GM21723 (cell line): Measurements from ENCODE around the gene OSBP2.

Source experiments
- ATAC-seq: cut with Tn5 transposase; IDR thresholded peaks from one replicate; pipeline ENCODE4 v1.9.1; 2021; ENCODE audit warnings: mild to moderate bottlenecking, moderate library complexity; ENCODE audit not compliant: unreplicated experiment

The OSBP2 gene

DNA sequence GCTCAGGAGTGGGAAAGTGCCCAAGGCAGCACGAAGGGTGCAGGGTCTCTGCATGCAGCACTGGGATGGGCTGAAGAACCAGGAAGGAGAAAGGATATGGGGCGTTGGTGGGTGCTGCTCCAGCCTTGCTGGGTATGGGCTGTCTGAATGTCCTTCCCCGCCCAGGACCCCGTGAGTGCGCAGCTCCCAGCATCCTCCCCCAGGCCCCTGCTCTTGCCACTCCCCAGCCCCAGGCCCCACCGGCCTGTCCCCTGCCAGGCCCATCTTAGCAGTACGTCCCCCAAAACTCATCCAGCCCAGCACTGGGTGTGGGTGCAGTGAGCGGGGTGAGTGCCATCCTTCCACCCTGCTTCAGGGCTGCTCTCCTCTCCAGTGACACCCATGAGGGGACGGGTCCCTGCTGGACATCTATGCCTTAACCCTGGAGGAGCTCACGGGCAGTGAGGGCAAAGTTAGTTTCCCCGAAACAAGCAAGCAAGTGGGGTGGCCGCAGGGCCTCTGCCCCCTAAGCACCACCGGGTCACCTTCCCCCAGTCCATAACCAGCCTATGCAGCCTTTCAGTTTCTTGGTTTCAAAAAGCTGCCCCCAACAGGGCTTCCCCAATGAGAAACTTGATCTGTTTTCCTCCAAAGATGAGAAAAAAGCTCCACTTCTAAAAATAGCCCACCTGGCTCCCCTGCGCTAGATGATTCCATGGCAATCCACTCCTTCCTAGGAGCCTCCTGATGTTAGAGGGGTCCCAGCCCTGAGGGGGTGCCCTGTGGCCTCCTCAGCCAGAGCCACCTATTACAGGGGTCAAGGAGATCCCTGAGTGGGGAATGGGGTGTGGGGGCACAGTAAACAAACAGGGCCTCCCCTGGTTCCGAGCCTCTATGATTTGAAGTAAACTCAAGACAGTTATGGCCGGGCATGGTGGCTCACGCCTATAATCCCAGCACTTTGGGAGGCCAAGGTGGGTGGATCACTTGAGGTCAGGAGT, 170.1 kb downstream of the OSBP2 start:
- no peak for ATAC-seq

DNA sequence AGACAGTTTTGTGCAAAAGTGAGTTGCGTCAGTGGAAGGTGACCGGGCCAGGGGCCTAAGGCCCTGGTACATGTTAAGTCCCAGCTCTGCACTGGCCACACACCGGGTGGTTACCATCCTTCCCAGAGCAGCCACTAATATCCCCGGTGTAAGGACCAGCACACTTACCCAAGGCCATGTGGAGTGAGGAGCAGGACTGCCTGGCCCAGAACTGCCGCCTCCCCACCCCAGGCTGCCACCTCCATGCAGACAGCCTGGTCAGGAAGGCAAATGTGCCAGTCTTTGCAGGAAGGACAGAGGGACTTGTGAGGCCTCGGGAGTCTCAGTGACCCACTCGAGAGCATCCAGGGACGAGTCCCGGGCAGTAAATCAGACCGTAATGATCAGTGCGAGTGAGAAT, 171.0 kb downstream of the OSBP2 start:
- no peak for ATAC-seq

DNA sequence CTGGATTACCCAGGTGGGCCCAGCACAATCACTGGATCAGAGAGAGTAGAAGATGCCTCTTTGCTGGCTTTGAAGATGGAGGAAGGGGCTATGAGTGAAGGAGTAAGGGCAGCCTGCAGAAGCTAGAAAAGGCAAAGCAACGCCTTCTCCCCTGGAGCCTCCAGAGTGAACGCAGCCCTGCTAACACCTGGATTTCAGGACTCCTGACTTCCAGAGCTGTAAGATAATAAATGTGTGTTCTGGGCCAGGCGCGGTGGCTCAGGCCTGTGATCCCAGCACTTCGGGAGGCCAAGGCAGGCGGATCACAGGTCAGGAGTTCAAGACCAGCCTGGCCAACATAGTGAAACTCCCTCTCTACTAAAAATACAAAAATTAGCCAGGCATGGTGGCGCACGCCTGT, 171.5 kb downstream of the OSBP2 start:
- ATAC-seq, result no peak

DNA sequence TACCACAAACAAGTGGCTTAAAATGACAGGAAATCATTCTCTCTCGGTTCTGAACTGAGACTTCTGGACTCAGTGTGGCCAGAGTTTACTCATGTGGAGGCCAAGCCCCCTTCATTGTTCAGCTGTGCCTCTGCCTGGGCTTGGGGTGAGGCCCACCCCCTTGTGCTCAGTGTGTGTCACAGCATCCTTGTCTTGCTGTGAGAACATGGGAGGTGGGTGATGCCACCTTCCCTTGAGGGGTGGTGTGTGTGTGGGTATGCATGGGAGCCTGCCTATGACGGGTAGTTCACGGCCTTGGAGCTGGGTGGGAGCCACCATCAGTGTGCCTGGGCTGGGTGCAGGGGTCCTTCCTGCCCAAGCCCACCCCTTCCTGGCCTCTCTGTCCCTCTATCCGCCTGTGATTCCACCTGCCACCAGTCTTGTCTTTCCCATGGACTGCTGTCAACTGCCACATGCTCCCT, 172.2 kb downstream of the OSBP2 start:
- no peak for ATAC-seq

DNA sequence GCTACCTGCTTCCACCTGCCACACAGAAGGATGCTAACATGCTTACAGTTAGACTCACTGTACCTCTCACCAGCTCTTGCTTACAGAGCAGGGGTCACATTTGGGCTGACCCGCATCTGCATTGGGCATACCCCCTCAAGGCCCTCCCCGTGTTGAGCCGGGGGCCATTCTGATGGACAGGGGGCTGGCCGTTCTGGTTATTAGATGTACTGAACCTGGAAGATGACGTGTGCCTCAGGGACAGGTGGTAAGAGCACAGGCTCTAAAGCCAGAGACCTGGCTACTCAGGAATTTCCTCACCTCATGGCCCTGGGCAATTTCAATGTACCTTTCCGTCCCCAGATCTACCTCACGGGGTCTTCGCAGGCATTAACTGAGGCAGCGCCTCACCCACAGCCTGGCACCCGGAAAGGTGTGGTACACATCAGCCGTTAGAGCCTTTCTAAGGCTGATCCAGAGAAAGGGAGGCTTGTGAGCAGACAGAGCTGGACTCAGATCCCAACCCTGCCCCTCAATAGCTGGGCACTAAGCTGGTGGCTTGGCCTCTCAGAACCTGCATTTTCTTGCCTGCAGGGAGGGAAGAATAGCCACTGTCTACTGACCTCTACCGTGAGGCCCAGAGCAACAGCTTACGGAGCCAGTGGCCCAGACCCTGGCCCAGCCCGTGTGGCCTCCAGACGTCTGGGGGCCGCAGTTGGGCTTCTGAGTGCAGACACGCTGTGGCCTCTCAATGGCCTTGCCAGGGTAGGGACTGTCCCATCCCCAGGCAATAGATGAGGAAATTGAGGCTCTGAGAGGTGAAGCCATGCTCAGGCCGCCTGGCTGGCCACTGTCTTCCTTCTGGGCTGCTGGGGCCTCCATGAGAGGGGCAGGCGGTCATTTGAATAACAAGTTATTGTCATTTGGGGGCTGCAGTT, 173.3 kb downstream of the OSBP2 start:
- ATAC-seq, result no peak

DNA sequence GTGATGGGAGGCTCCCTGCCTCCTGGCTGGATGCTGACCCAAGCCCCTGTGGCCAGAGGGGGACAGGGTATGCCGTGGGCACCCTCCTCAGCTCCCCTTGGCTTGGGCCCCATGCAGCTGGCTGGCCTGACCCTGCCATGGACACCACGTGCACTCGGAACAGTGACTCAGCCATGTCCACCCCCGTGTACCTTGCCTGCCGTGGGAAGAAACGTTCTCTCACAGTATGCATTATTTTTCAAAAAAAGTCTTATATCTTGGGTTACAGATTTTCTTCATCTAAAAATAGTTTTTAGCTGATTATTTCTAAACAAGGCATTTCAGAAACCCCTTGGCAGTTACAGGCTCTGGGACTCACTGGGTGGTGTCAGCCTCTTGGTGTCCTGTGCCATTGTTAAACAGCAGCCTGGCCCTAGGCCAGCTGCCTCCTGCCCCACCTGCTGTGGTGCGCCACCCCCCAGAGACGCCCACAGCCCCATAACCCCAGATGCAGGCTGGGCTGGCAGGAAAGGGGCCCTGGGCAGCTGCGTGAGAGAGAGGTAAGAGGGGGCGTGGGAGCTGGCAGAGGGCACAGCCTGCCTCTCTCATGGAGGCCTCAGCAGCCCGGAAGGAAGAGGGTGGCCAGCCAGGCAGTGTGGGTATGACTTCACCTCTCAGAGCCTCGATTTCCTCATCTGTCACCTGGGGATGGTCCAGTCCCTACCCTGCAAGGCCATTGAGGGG, 174.2 kb downstream of the OSBP2 start:
- ATAC-seq, result no peak

DNA sequence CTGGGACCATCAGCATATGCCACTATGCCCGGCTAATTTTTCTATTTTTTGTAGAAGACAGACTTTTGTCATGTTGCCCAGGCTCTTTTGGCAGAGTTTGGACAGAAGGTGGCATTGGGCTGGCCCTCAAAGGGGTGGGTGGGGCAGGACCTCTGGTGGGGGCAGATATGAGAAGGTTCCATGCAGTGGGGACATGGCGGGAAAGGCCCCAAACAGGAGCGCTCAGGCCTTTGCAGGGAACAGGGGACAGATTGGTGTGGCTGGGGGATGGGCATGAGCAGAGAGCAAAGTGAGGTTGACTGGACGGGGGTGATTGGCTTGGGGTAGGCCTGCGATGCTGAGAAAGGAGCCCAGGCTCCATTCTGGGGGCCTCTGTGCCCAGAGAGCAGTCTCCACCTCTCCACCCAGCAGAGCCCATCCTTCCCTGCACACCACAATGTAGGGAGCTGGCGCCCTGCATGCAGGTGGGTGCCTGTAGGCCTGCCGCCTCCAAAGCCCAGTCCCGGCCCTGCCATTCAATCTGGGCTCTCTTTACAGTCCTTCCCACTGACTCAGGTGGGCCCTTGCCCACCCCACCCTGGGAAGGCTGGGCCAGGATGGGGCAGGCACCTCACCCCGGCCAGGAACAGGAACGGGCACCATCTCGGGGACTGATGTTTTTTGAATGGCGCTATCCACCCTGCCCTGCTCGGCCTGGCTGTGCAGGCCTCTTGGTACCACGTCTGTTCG, 175.2 kb downstream of the OSBP2 start:
- no peak for ATAC-seq

DNA sequence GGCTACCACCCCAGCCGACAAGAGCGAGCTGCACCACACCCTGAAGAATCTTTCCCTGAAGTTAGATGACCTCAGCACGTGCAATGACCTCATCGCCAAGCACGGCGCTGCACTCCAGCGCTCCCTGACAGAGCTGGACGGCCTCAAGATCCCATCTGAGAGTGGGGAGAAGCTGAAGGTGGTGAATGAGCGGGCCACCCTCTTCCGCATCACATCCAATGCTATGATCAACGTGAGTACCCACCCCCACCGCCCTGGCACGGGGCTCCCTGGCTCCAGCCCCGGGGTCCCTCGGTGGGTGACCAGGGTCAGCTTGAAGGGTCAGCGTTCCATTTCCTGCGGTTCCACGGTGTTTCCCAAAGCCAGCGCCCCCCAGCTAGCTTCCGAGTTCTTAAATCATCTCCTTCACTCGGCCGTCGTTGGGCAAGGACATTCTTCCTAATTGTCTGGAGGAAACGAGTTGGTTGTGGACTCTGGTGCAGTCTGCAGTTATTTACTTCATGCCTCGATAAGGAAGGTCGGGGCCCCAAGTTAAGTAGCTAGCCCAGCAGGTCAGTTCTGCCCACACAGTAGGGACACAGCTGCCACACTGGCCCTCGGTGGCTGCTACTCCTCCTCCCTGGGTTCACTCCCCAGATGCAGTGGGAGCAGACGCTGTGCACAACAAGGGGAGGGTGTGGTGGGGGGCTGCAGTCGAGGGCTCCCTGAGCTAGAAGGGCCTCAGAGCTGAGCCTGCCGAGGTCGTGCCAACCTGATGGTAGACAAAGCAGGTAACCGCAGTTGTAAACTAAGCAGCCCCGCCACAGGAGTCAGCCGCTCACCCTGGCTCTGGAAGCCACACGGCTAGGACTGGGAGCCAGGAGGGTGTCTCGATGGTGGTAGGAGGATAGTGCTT, 176.0 kb downstream of the OSBP2 start:
- ATAC-seq, result no peak

DNA sequence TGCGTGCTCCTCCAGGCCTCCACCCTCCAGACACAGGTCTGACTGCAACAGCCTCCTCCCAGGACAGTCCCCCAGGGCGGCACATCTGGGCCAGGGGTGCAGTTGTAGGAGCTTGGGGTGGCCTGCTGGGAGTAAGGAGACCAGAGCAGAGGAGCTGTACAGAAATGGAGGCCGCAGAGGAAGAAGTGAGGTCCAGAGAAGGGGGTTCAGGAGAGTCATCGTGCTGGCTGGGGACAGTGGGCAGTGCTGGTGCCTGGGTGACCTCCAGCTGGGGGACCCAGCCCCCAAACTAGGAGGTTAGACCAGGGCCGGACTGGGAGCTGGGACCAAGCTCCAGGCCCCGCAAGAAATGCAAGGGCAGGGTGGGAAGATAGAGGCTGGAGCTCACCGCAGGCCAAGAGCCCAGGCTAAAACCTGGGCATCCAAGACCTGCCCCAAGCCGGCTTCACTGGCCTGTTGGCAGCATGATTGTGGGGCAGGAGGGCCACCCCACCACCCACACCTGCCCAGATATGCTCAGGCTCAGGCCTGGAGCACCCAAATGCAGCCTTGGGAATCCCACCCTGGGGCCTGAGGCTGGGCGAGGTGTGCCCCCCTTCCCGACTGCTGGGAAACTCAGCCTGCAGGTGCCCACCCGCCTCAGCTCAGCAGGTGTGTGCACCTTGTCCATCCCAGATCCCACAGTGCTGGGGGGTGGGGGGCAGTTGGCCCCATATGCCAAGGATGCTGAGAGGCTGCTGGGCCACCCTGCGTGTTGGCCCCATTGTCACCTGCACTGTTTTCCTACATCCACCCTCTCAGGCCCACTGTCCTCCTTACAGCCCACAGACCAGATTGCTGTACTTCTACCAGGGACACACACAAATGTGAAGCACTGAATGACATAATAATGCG, 177.0 kb downstream of the OSBP2 start:
- no peak for ATAC-seq

DNA sequence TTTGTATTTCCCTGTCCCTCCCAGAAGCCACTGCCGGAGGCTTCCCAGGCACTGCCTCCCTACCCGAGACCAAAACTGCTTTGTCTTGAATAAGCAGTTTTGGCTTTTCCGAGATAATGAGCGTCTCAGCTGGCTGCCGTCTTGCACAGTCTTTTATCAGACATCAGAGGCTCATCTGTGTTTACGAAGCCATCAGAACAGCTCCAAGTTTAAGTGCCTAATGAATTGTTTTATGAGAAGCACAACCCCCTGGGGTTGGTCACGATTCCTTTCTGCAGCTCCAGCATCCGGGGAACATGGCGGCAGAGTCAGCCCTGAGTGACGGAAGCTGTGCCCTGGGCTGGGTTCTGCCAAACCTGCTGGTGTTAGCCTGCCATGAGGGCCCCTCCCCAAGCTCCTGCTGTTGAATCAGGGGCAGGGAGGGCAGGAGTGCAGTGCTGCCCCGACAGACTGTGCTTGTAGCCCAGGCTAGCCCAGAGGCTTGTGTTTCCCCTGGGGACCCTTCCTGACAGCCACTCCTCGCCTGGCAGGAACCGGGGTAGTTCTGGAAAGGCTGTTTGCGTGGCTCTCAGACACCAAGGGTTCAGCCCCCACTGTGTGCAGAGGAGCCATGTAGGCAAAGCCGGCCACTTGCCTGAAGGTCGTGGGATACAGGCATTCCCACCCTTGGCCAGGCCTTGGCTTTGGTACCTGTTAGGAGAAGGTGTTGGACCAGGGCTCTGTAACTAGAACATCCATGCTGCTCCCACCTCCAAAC, 177.8 kb downstream of the OSBP2 start:
- no peak for ATAC-seq

DNA sequence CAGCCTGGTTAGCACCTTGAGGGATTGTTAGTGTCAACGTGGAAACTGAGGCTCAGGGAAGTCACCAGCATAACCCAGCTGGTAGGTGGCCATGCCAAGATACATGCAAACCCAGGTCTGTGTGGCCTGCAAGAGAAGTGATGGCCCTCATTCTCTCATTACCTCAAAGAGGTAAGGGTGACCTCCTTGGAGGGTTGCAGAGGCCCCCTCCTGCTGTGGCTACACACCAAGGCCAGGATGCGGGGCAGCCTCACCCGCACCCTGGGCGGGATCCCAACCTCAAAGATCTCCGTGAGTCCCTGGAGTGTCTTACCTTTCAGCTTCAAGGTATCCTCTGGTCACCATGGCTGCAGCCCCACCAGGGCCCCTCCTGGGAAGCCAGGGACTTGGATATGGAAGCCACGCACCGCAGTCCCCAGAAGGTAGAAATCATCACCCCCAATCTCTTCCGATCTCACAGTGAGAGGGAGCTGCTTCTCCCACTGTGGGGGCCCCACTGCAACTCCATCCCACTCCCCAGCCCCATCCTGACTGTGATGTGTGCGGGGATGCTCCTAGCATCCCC, 178.5 kb downstream of the OSBP2 start:
- ATAC-seq, result no peak

DNA sequence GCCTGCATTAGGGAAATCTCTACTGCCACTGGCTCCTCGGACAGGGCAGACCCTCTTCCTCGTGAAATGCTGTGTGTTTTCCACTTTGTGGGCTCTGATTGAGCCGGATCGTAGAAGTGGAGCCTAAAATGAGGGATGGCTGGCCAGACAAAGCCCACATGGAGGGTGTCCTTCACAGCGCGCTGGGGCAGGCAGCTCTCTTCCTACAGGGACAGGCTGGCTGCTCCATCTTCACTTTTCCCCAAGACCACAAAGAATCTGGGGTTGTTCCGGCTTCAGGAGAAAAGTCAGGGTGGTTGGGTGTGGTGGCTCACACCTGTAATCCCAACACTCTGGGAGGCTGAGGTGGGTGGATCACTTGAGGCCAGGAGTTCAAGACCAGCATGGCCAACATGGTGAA, 179.0 kb downstream of the OSBP2 start:
- ATAC-seq, result no peak

DNA sequence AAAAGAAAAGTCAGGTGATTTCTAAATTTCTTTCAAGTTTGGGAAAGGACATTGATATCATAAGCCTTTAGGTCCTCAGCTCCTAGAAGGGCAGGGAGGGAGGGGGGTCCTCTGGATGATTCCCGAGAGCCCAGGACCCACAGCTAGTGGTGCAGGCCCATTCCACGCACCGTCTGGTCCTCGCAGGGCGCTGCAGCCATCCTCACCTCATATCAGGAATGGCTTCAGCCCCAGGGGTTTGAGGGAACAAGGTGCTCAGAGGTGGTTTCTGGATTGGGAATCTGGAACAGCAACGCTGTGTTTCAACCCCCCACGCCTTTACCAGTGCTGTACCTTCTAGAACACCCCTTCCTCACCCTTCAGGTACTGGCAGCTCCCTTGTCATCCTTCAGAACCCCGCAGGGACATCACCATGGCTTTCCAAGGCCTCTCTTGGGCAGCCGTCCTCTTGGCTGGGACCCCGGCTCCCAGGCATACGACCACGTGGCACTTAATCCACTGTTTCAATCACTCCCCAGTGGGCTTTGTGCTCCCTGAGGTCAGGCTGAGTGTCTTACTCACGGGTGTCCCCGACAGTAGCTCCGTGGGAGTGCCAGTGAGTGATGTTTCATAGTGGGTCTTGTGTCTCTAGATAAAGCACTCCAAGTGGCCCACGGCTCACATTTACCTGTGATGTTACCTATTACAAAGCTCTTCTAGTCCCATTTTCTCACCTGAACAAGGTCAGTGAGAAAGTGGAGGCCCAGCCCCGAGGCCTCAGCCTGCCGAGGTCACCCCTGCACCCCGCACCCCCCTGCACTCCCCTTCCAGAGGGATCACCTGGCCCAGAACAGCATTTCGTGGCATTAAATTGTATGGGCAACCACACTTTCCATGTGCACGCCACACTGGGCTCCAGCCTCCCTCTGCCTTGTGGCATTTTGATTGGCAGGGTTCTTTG, 180.0 kb downstream of the OSBP2 start:
- no peak for ATAC-seq

DNA sequence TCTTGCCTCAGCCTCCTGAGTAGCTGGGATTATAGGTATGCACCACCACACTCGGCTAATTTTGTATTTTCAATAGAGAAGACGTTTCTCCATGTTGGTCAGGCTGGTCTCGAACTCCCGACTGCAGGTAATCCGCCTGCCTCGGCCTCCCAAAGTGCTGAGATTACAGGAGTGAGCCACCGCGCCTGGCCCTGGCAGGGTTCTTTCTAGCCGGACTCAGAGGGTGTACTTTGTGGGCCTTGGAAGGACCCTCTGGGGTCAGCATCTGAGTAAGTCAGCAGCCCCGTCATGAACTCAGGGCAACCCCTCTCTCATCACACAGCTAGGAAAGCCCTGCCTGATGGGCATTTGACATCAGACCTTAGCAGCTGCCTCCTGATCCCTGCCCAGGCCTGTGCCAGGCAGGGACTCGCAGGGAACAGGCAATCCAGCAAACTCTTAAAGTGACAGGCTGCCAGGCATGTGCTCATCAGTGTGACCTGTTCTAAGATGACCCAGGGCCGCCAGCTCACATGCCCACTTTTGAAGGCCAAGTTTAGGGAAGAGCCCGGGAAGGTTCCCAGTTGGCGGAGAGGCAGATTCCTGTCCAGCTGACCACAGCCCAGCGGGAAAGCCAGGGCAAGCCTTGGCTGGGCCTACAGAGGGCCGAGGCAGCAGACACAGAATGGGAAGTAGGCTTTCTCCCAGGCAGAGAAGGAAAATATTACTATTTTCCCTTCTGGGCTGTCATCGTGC, 181.0 kb downstream of the OSBP2 start:
- ATAC-seq, result no peak

DNA sequence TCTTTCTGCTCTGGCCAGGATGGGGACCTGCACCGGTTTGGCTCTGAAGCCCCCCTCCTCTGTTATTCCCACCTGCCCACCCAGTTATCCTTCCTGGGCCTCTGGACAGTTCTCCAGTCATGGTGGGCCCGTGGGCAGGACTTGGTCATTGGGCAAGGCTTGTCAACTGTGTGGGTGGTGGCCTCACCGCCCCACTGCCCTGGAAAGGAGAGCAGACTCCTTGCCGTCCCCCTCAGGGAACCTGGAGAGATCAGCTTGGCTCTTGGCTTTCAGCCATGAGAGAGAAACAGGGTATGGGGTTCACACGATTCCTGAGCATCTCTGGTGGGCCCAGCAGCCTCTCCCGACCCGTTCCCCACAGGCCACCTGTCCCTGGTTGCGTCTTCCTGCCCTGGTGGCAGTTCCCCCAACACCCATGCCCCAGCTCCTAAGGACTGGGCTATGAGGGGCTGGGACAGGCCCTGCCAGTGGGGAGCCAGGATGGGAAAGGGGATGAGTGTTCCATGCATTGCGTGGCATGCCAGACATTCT, 181.6 kb downstream of the OSBP2 start:
- ATAC-seq, result no peak
